Hippocampal formation (tissue), 2 donors: ENCODE data around the gene GALNT18.

Experiments used
- DNase-seq, 2 donors: peaks; one replicate each; lab custom pipeline; 2025; lab: John Stamatoyannopoulos, UW

Gene GALNT18

GRCh38 chr11:11408436-11409221, 213.2 kb downstream of the GALNT18 start:
- no peak for DNase-seq

- DNase-seq = no peak
Observed at GRCh38 chr11:11407763-11408084, 214.1 kb downstream of the GALNT18 start.

GRCh38 chr11:11407065-11407762, 214.6 kb downstream of the GALNT18 start:
- DNase-seq = no peak

- DNase-seq = no peak
Observed at GRCh38 chr11:11406652-11407051, 215.2 kb downstream of the GALNT18 start.

GRCh38 chr11:11403763-11404725, 217.8 kb downstream of the GALNT18 start:
- no peak for DNase-seq

GRCh38 chr11:11401960-11402535, 219.8 kb downstream of the GALNT18 start:
- no peak for DNase-seq

- DNase-seq = no peak
Observed at GRCh38 chr11:11400635-11401232, 221.1 kb downstream of the GALNT18 start.

- DNase-seq = no peak
Observed at GRCh38 chr11:11400121-11400520, 221.7 kb downstream of the GALNT18 start.

- no peak for DNase-seq
Observed at GRCh38 chr11:11397781-11398180, 224.0 kb downstream of the GALNT18 start.

GRCh38 chr11:11397036-11397415, 224.8 kb downstream of the GALNT18 start:
- no peak for DNase-seq

GRCh38 chr11:11396301-11397035, 225.3 kb downstream of the GALNT18 start:
- DNase-seq = peak in 1 of 2 donors; percentile 56

GRCh38 chr11:11395126-11395525, 226.7 kb downstream of the GALNT18 start:
- no peak for DNase-seq

- DNase-seq = no peak
Observed at GRCh38 chr11:11394241-11394640, 227.6 kb downstream of the GALNT18 start.

GRCh38 chr11:11391796-11392463, 229.9 kb downstream of the GALNT18 start:
- DNase-seq = no peak

- DNase-seq = no peak
Observed at GRCh38 chr11:11391169-11391568, 230.6 kb downstream of the GALNT18 start.

- DNase-seq = no peak
Observed at GRCh38 chr11:11390068-11390771, 231.6 kb downstream of the GALNT18 start.

- DNase-seq = no peak
Observed at GRCh38 chr11:11389238-11389637, 232.6 kb downstream of the GALNT18 start.

- DNase-seq = no peak
Observed at GRCh38 chr11:11387622-11388305, 234.0 kb downstream of the GALNT18 start.

- DNase-seq = no peak
Observed at GRCh38 chr11:11387207-11387606, 234.6 kb downstream of the GALNT18 start.
